Measurements from ENCODE around the gene LYL1.

LYL1 gene

GRCh38 chr19:13073263-13073662 is 29.4 kb downstream of the LYL1 start:
- DNase-seq (ENCODE audit: low read depth): no peak

DNA sequence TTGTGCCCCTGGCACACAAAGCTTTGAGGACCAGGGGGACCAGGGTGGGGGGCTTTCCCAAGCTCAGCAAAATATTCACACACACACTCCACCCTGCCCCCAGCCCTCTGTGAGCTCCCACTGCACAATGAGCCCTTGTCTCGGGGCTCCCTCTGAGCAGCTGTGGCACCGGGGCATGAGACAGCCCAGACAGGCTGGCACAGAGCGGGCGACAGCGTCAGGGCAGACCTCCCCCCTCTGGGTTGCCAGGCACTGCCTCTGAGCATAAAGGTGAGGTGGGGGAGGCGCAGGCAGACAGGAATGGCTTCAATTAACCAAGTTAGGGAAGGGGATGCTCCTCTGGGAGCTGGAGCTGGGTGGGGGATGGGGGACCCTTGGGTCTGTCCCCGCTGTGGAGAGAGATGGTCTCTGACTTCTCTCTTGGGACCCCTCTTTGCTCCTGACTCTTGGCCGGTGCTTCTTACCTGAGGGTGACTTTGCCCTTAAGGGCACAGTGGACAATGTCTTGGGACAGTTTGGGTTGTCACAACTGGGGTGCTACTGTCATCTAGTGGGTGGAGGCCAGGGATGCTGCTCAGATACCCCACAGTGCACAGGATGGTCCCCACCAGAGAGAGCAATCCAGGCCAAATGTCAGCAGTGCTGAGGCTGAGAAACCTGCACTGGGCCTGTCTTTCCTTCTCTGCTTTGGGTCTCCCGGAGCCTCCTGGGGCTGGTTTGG is 30.3 kb downstream of the LYL1 start:
- DNase-seq (ENCODE audit: low read depth): no peak

- no peak for DNase-seq (ENCODE audit: low read depth)
These were observed 31.0 kb downstream of the LYL1 start for GRCh38 chr19:13071444-13072187.

GRCh38 chr19:13070425-13071140 is 32.1 kb downstream of the LYL1 start:
- no peak for DNase-seq (ENCODE audit: low read depth)

DNA sequence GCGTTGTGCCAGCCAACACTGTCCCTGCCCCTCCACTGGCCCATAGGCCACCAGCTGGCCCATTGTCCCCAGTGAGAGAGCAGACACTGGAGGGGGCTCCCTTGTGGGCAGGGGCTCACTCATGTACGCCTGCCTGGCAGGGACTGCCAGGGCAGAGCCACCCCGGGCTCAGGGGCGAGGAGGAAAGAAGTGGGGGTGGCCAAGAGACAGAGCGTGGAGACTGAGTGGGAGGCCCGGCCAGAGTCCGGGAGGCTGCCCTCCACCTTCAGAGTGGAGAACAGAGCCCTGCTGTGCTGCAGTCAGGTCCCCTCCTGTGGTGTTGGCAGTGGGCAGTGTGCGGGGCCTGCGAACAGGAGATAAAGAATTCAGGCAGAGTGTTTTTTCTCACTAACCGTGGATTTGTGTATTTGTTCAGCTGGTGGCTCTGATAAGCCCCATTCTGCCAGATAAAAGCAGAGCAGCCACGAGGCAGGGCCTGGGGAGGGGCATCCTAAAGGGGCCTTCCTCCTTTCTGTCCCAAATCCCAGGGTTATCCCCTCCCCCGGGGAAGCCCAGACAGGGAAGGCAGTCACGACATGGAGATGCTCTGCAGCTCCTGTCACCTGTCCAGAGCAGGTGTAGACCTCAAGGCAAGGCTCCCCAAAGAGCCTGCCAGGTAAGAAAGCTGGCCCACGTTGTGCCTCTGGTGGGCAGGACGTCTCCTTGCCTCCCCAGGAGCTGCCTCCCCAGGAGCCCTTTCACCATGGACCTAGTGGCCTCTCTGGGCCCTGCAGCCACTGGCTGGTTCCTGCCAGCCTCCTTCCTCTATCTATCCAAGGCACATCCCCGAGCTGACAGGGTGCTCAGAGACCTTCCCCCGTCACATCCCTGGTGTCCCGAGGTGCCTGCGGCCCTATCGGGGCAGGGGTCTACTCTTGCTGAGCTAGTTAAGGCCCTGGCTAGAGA is 33.0 kb downstream of the LYL1 start:
- no peak for DNase-seq (ENCODE audit: low read depth)

GRCh38 chr19:13068085-13068846 is 34.4 kb downstream of the LYL1 start:
- no peak for DNase-seq (ENCODE audit: low read depth)

DNA sequence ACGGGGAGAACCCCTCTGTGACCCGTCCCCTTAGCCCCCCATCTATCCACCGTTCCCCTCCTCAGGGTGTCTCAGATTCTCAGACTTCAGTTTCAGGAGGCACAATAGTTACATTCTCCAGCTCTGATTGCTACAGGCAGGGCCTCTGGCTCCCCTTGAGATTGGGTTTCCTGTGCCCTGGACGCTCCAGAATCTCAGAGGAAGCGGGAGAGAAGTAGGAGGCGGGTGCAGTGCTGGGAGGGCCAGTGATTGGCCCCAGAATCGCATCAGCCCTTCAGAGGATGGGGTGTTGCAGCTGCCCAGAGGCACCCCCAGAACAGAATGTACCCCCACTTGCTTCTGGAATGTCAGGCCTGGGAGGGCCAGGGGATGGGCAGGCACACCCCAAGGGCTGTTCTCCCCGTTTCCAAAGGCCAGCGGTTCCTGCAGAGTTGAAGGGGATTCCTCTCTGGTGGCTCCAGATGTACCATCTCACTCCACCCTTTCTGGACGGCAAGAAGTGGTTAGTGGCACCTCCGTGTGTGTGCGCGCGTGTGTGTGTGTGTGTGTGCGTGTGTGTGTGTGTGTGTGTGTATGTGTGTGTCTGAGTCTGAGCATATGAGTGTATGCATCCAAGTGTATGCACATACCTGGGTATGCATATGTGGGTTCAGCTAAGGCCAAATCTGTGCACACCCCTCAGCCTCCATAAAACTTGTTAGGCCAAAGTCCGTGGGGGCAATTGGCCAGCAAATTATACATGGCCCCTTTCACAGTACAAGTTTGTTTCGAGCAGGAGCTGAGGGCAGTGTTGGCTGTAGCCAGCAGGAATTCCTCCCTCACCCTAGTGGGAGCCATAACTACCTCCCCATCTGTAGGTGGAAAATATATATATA is 35.5 kb downstream of the LYL1 start:
- no peak for DNase-seq (ENCODE audit: low read depth)

DNA sequence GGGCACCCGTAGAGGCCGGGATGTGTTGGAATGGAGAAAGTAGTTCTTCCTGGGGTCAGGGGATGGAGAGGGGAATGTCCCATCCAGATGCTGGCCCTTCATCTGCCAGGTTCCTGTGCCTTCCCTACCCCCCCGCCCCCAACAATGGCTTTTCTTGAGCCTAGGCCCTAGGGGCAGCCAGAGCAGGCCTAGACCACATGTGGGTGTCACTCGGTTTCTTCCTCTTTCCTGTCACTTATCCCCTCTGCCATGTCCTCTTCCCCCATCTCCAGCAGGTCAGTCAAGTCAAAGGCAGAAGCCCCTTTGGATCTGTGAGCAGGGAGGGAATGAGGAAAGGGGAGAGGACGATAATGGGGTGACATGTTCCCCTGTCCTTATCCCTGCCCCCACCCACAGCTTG is 36.4 kb downstream of the LYL1 start:
- DNase-seq (ENCODE audit: low read depth): no peak

GRCh38 chr19:13064092-13064489 is 38.6 kb downstream of the LYL1 start:
- no peak for DNase-seq (ENCODE audit: low read depth)

DNA sequence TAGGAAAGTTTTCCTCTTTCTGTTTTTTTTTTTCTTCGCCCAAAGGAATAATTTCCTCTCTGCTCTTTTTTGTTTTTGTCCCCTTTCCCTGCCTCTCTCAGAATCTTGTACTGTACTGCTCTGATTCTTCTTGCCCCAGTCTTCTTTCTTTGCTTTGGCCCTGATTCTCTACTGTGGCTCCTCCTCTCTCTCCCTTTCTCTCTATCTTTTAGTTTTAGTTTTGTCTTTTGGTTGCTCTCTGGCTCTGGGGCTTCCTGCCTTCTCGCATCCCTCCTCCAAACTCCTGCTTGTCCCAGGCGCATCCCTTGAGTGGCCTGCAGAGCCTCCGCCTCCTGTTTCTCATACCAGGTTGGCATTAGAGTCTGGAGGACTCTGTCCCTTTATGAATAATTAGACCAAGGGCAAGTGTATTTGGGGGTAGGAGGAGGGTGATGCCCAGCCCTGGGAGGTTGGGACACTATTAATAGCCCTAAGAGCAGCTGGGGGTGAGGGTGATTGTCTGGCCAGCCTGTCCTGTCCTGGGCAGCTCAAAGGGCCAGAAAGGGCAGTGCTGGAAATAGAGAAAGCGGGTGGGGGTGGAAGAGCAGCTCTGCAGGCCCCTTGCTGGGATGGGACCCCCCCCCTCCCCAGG is 39.1 kb downstream of the LYL1 start:
- no peak for DNase-seq (ENCODE audit: low read depth)

- DNase-seq (ENCODE audit: low read depth): no peak
These were observed 40.3 kb downstream of the LYL1 start for GRCh38 chr19:13062317-13062716.

- DNase-seq (ENCODE audit: low read depth): no peak
These were observed 41.4 kb downstream of the LYL1 start for GRCh38 chr19:13060964-13061927.

GRCh38 chr19:13060233-13060963 is 42.3 kb downstream of the LYL1 start:
- DNase-seq (ENCODE audit: low read depth): no peak

DNA sequence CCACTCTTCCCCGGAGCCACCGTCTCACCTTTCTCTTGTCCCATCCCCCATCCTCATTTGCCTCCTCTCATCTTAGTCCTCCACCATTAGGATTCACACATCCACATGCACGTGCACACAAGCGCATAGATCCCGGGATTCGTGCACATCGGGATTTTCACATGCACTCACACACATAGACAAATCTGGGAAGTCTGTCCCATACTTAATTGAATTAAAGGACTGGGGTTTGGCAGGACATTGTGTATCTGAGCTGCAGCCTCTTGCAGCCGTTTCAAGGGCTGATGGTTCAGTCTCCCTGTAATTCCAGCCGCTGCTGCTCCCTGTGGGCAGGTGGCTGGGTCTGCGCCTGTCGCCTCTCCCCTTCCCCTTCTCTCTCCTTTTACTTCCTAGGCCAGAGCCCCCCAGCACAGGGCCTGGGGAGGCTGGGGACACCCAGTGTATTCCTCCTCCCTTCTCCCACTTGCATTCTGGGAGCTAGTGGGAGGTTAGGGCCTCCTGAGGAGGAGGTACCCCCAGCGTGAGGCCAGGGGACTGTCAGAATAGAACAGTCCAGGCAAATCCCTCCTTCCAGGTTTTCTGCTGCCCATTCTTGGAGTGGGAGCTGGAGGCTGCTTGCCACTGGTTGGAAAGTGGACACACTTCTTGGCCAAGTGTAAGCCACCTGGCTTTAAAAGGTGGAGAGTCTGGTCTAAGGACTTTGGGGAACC is 43.6 kb downstream of the LYL1 start:
- no peak for DNase-seq (ENCODE audit: low read depth)

- DNase-seq (ENCODE audit: low read depth): no peak
These were observed 44.9 kb downstream of the LYL1 start for GRCh38 chr19:13057744-13058143.

DNA sequence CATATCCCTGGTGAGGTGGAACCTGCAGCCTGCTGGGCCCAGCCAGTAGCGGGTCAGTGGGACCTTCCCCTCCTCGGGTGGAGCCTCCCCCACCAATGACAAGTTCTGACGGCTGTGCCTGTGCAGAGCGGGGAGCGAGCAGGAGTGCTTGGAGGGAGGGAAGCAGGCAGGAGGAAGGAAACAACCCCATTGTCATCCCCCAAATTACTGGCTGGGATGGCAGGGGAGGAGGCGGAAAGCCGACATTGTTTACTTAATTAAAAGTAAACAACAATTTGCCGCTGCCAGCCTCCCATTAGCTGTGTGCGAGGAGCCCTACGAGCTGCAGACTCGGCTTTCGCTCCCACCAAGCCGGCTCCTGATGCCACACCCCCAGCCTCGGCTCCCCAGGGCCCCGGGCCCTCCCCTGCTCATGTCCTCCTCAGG is 45.5 kb downstream of the LYL1 start:
- no peak for DNase-seq (ENCODE audit: low read depth)

DNA sequence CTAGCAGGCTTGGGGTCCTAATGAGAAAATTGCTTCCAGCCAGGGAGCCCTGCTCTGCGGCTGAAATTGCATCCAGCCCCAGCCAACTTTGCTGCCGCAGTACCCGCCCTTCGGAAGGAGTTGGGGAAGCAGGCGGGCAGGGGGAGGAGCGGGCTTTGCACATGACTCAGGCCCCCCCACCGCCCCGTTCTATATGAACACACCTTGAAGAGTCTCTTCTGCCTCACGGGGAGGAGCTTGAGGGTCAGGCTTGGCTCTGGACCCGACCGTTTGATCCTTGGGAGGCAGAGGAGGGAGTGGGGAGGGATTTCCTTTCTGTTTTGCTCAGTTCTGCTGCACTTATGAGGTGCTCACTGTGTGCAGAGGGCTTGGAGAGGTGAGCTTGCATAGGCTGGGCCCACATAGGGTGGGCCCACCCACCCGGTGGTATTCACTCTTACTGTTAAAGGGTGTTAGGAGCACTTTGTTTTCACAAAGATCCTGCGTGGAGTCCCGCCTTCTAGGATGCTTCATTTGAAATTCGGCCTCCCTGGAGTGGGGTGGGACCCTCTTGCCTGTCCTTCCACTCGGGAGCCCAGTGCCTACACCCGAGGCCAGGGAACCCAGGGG is 46.5 kb downstream of the LYL1 start:
- no peak for DNase-seq (ENCODE audit: low read depth)
